ENCODE results near the gene DAG1.

Gene DAG1

GRCh38 chr3:49563766-49564165 lies 93.7 kb downstream of the DAG1 start:
- DNase-seq (ENCODE audit: low spot score), result no peak

GRCh38 chr3:49566312-49566711 lies 96.2 kb downstream of the DAG1 start:
- no peak overlapping the region for H3K4me3 ChIP-seq
- TF ChIP-seq, protein P1, sequence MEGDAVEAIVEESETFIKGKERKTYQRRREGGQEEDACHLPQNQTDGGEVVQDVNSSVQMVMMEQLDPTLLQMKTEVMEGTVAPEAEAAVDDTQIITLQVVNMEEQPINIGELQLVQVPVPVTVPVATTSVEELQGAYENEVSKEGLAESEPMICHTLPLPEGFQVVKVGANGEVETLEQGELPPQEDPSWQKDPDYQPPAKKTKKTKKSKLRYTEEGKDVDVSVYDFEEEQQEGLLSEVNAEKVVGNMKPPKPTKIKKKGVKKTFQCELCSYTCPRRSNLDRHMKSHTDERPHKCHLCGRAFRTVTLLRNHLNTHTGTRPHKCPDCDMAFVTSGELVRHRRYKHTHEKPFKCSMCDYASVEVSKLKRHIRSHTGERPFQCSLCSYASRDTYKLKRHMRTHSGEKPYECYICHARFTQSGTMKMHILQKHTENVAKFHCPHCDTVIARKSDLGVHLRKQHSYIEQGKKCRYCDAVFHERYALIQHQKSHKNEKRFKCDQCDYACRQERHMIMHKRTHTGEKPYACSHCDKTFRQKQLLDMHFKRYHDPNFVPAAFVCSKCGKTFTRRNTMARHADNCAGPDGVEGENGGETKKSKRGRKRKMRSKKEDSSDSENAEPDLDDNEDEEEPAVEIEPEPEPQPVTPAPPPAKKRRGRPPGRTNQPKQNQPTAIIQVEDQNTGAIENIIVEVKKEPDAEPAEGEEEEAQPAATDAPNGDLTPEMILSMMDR (IDR thresholded peaks at IDR 0.05), result no peak
- no peak overlapping the region for H3K27ac ChIP-seq
- DNase-seq (ENCODE audit: low spot score), result no peak

More at GRCh38 chr3:49563766-49564165, 93.7 kb downstream of the DAG1 start:
- no peak overlapping the region for H3K4me3 ChIP-seq
- H3K27ac ChIP-seq, result no peak overlapping the region
- TF ChIP-seq, protein P1 (IDR thresholded peaks at IDR 0.05), result no peak

DNA sequence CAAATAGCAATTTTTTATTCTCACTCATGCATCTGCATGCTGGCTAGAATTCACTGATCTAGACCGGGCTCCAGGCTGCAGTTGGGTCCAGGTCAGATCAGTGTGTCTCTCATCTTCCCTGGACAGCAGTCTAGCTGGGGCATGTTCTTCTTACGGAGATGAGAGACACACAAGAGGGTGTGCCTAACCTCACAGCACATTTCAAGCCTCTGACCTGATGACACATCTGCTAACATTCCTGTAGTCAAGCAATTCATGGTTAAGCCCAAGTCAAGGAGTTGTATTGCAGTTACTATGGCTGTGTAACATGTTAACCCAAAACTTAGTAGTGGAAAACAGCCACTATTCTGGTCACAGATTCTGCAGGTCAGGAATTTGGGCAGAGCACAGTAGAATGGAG lies 97.3 kb downstream of the DAG1 start:
- Histone ChIP-seq H3K4me3 (no peak overlapping the region), H3K27ac (no peak overlapping the region)
- TF ChIP-seq, protein P1 (IDR thresholded peaks at IDR 0.05), result no peak
- DNase-seq (ENCODE audit: low spot score), result no peak

DNA sequence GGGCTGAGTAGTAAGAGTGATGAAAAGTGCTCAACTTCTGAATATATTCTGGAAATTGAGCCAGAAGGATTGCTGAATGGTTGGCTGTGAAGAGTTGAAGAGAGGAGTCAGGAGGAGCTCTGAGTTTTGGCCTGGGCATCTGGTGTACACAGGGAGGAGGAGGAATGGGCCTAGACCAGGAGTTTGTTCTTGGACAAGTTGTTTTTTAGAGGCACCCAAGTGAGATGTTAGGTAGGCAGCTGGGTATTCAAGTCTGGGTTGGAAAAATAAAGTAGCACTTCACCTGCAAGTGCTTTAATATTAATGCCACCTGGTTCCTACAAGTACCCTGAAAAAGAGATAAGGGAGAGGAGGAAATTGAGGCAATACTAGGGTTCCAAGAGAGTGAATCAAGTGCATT lies 98.9 kb downstream of the DAG1 start:
- DNase-seq (ENCODE audit: low spot score), result no peak
- H3K4me3 ChIP-seq, result no peak overlapping the region
- H3K27ac ChIP-seq, result no peak overlapping the region
- TF ChIP-seq, protein P1 (IDR thresholded peaks at IDR 0.05), result no peak

DNA sequence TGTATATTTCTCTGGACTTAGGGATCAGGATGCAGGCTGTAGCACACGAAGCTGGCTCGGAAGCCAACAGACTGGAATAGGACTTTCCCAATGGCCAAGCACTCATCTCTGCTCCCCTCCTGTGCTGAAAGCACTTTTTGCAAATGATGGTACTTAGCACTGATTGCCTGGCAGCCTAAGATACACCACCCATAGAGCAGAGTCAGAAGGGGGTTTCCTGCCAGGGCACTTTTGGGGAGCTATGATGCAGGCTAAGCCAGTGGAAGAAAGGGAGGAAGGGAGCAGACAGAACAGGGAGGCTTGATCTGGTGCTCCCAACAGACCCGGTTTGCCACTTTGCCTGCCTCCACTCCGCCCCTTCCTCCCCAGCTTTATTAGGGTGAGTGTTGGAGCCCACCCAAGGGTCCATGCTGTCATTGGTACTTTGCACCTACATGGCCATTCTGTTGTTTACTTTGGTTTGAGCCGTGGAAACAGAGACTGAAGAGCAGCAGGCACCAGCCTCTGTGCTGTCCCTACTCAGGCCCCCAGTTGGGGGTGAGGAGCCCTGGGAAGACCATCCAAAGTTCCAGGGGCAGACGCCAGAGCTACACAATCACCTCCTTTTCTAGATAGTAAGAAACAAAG lies 100.1 kb downstream of the DAG1 start:
- TF ChIP-seq, protein P1 (IDR thresholded peaks at IDR 0.05), result no peak
- H3K27ac ChIP-seq, result no peak overlapping the region
- DNase-seq (ENCODE audit: low spot score), result no peak
- no peak overlapping the region for H3K4me3 ChIP-seq

DNA sequence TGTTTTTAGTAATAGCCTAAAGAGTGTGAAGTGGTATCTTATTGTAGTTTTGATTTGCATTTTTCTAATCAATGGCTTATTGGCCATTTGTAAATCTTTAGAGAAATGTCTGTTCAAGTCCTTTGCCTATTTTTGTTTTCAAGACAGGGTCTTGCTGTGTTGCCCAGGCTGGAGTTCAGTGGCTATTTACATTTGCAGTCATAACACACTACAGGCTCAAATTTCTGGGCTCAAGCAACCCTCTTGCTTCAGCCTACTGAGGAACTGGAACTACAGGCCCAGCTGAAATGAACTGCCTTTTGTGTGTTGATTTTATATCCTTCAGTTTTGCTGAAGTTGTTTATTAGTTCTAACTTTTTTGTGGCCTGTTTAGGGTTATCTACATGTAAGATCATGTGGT lies 112.1 kb downstream of the DAG1 start:
- no peak overlapping the region for H3K27ac ChIP-seq
- no peak for DNase-seq (ENCODE audit: low spot score)
- no peak overlapping the region for H3K4me3 ChIP-seq
- TF ChIP-seq, protein P1 (IDR thresholded peaks at IDR 0.05), result no peak

All from coronary artery (tissue), 2 donors.